ENCODE data around the gene MARCHF7.

- TF ChIP-seq CTCF (conservative IDR thresholded peaks at IDR 0.05; ENCODE audit: low read depth, low read length) (no peak), EZH2 (IDR thresholded peaks at IDR 0.05; ENCODE audit: low read length, unreplicated experiment) (no peak), EZH2phosphoT487 (IDR thresholded peaks at IDR 0.05; ENCODE audit: borderline replicate concordance, low read length) (no peak)
Measured at GRCh38 chr2:159706385-159706980, 5.8 kb upstream of the MARCHF7 start.
